Mesenchymal stem cell (in vitro differentiated cells and primary cell): Measurements from ENCODE around the gene UAP1.

Experiments
- DNase-seq: peaks from one replicate; pipeline ENCODE4 v3.0.0-alpha.2; 2013
- H2AFZ ChIP-seq: one replicate; pipeline ENCODE4 v1.6.1; 2013; ENCODE audit warnings: low read depth, mild to moderate bottlenecking, control low read depth, inconsistent platforms, low read length, moderate library complexity
- H2AK5ac ChIP-seq: 2 replicates; pipeline ENCODE4 v1.6.1; 2013; ENCODE audit warnings: low read length, moderate library complexity, mild to moderate bottlenecking, inconsistent platforms; ENCODE audit not compliant: severe bottlenecking
- H2BK120ac ChIP-seq: one replicate; pipeline ENCODE4 v1.6.1; 2013; ENCODE audit warnings: low read depth, mild to moderate bottlenecking, inconsistent platforms, low read length, moderate library complexity
- H2BK12ac ChIP-seq, 2 experiments: one replicate each; pipeline ENCODE4 v1.6.1; 2013; ENCODE audit warnings: inconsistent platforms in 2 of 2, low read length in 2 of 2, mild to moderate bottlenecking in 2 of 2, moderate library complexity in 2 of 2, control low read depth in 1 of 2
- H2BK15ac ChIP-seq: one replicate; pipeline ENCODE4 v1.6.1; 2013; ENCODE audit warnings: mild to moderate bottlenecking, low read depth, inconsistent platforms; ENCODE audit not compliant: poor library complexity, severe bottlenecking
- H2BK5ac ChIP-seq: 2 replicates; pipeline ENCODE4 v1.6.1; 2013; ENCODE audit warnings: low read depth, mild to moderate bottlenecking, low read length, control low read depth, inconsistent platforms; ENCODE audit not compliant: poor library complexity, severe bottlenecking
- H3K14ac ChIP-seq, 2 experiments: one replicate each; pipeline ENCODE4 v1.6.1; 2013; ENCODE audit warnings: inconsistent platforms in 2 of 2, low read length in 2 of 2, control low read depth in 1 of 2, mild to moderate bottlenecking in 1 of 2, moderate library complexity in 1 of 2
- H3K18ac ChIP-seq, 2 experiments: one replicate each; pipeline ENCODE4 v1.6.1; 2013; ENCODE audit warnings: inconsistent platforms in 2 of 2, low read length in 2 of 2, control low read depth in 1 of 2, low read depth in 1 of 2, mild to moderate bottlenecking in 1 of 2
- H3K23ac ChIP-seq, 2 experiments: one replicate each; pipeline ENCODE4 v1.6.1; 2013; ENCODE audit warnings: inconsistent platforms in 2 of 2, low read length in 2 of 2, mild to moderate bottlenecking in 2 of 2, moderate library complexity in 2 of 2, control low read depth in 1 of 2
- H3K27ac ChIP-seq: 2 replicates; pipeline ENCODE4 v1.5.1; 2013; ENCODE audit warnings: mild to moderate bottlenecking, moderate library complexity, low read length, control low read depth, inconsistent platforms; ENCODE audit not compliant: poor library complexity, severe bottlenecking
- H3K27me3 ChIP-seq, 2 experiments: 2 replicates each; pipeline versions ENCODE4 v1.6.1 to v1.7.0; 2013; ENCODE audit warnings: low read length in 2 of 2, mild to moderate bottlenecking in 2 of 2, moderate library complexity in 2 of 2, control low read depth in 1 of 2, inconsistent platforms in 1 of 2; ENCODE audit not compliant: control insufficient read depth in 1 of 2, insufficient read depth in 1 of 2
- H3K36me3 ChIP-seq, 2 experiments: 2 replicates each; pipeline versions ENCODE4 v1.6.1 to v1.7.0; 2013; ENCODE audit warnings: low read length in 2 of 2, control low read depth in 1 of 2, inconsistent platforms in 1 of 2, low read depth in 1 of 2, mild to moderate bottlenecking in 1 of 2; ENCODE audit not compliant: insufficient read depth in 2 of 2, control insufficient read depth in 1 of 2
- H3K4ac ChIP-seq, 2 experiments: one replicate each; pipeline ENCODE4 v1.6.1; 2013; ENCODE audit warnings: inconsistent platforms in 2 of 2, low read length in 2 of 2, mild to moderate bottlenecking in 2 of 2, moderate library complexity in 2 of 2, control low read depth in 1 of 2, low read depth in 1 of 2
- H3K4me1 ChIP-seq: 2 replicates; pipeline ENCODE4 v1.6.1; 2013; ENCODE audit warnings: low read depth, low read length, control low read depth; ENCODE audit not compliant: control insufficient read depth, insufficient read depth
- H3K4me2 ChIP-seq: 2 replicates; pipeline ENCODE4 v1.6.1; 2013; ENCODE audit warnings: low read length, mild to moderate bottlenecking, inconsistent platforms; ENCODE audit not compliant: poor library complexity, severe bottlenecking
- H3K4me3 ChIP-seq, 2 experiments: 2 replicates each; pipeline versions ENCODE4 v1.5.1 to v1.7.0; 2013; ENCODE audit warnings: low read length in 2 of 2, mild to moderate bottlenecking in 2 of 2, control low read depth in 1 of 2, low read depth in 1 of 2; ENCODE audit not compliant: insufficient read depth in 1 of 2
- H3K79me1 ChIP-seq: replicated peaks from 2 replicates; pipeline ENCODE4 v1.6.1; 2013; ENCODE audit warnings: mild to moderate bottlenecking, control low read depth, low read length, inconsistent platforms; ENCODE audit not compliant: poor library complexity, severe bottlenecking
- H3K9ac ChIP-seq: 2 replicates; pipeline ENCODE4 v1.7.0; 2013; ENCODE audit warnings: mild to moderate bottlenecking, low read length, moderate library complexity
- H3K9me3 ChIP-seq: 2 replicates; pipeline ENCODE4 v1.7.0; 2013; ENCODE audit warnings: mild to moderate bottlenecking, low read length; ENCODE audit not compliant: control insufficient read depth
- H4K8ac ChIP-seq: one replicate; pipeline ENCODE4 v1.6.1; 2013; ENCODE audit warnings: inconsistent platforms, mild to moderate bottlenecking, low read length, moderate library complexity
- H4K91ac ChIP-seq: one replicate; pipeline ENCODE4 v1.6.1; 2013; ENCODE audit warnings: mild to moderate bottlenecking, low read length, inconsistent platforms
- WGBS: methylation state at CpG from one replicate; pipeline ENCODE4 v1.1.7; 2013; ENCODE audit warnings: mixed read lengths; 5-methylcytosine and 5-hydroxymethylcytosine counted together

The UAP1 gene

DNA sequence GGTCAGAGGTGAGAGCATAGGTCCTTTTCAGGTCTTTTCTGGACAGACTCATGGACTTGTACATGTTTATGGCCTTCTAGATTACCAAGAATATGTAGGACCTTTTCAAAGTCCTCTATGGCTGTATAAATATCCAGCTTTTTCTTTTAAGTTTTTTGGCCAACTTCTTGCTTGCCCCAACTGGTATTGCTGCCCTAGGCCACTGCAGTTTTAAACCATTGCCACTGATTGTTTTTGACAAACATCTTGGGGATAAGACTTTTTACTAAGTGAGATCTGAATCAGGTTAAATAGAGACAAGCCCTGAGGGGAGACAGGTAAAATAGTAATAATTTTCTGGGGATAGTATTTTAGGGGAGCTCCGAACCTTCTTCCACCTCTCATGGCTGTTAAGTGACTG, 56.0 kb downstream of the UAP1 start:
- Histone ChIP-seq H2BK12ac (no peak overlapping the region), H2BK120ac (no peak overlapping the region), H2AK5ac (no peak overlapping the region)

DNA sequence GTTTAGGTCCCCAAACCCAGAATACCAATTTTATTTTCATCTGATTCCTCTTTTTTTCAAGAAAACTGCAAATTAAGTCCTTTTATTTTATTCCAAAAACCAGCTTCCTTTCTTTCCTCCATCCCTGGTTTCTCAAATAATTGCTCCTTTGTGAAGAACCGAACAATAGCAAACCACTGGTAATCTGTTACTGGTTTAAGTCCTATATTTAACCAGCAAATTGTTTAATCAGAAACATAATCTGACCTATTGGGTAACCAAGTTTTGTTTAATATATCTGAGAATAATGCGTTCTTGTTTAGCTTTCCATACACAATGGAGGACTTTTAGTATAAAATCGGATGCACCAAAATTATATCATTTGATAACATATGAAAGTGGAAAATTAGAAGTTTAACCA, 57.6 kb downstream of the UAP1 start:
- WGBS = no CpG with 5 or more reads among the region's 3 CpGs
- Histone ChIP-seq H3K14ac (no peak overlapping the region), H3K4me1 (no peaks in the 10 kb centered on the region), H4K8ac (no peak overlapping the region), H2BK15ac (no peak overlapping the region), H2BK12ac (no peak overlapping the region), H3K27me3 (no peaks in the 10 kb centered on the region), H3K36me3 (peaks cover 0 to 6% of the 10 kb centered on the region in 2 experiments), H2AFZ (no peak overlapping the region), H2BK120ac (no peak overlapping the region), H3K27ac (no peak overlapping the region), H3K9me3 (peaks cover 18% of the 10 kb centered on the region), H4K91ac (no peak overlapping the region), H2AK5ac (no peak overlapping the region), H3K18ac (no peak overlapping the region), H3K4ac (no peak overlapping the region), H3K4me2 (no peak overlapping the region), H3K79me1 (no peaks in the 10 kb centered on the region), H3K4me3 (no peak overlapping the region), H3K23ac (no peak overlapping the region), H3K9ac (no peak overlapping the region), H2BK5ac (no peak overlapping the region)
- DNase-seq = no peak

More for the DNA sequence above, 56.0 kb downstream of the UAP1 start:
- no peaks in the 10 kb centered on the region for H3K79me1 ChIP-seq
- H2BK15ac ChIP-seq = no peak overlapping the region
- H3K36me3 ChIP-seq = peaks cover 0 to 6% of the 10 kb centered on the region in 2 experiments
- no peak overlapping the region for H2BK5ac ChIP-seq
- no peak overlapping the region for H3K23ac ChIP-seq
- no peaks in the 10 kb centered on the region for H3K4me1 ChIP-seq
- no peak overlapping the region for H4K8ac ChIP-seq
- H4K91ac ChIP-seq = no peak overlapping the region
- H3K18ac ChIP-seq = no peak overlapping the region
- H3K4me3 ChIP-seq = peak overlapping the region in 1 of 2 experiments; percentile 27
- H2AFZ ChIP-seq = no peak overlapping the region
- WGBS = 100% methylated on average over 1 of the region's 1 CpG
- H3K9ac ChIP-seq = no peak overlapping the region
- H3K14ac ChIP-seq = no peak overlapping the region
- DNase-seq = no peak
- H3K27ac ChIP-seq = no peak overlapping the region
- peaks cover 18% of the 10 kb centered on the region for H3K9me3 ChIP-seq
- H3K4me2 ChIP-seq = no peak overlapping the region
- no peaks in the 10 kb centered on the region for H3K27me3 ChIP-seq
- no peak overlapping the region for H3K4ac ChIP-seq

DNA sequence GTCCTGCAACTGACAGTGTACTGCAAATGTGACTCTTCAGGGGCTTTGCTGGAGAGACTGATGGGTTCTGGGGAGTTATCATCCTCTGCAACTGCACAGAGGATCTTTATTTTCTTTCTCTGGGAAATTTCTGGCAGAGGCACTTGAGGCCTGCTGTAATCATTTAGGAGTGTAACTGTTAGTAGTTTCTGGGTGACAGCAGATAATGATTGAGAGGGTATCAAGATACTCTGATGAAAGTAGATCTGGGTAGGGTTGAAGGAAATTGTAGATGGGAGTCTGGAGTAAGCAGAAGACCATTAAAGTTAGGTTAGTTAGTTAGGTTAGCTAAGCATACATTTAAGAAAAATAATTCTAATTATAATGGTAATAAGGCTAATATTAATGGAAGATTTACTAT, 59.7 kb downstream of the UAP1 start:
- Histone ChIP-seq H3K23ac (no peak overlapping the region), H4K8ac (no peak overlapping the region), H3K27ac (no peak overlapping the region), H2BK5ac (no peak overlapping the region), H3K4me1 (no peaks in the 10 kb centered on the region), H2BK15ac (no peak overlapping the region), H3K14ac (no peak overlapping the region), H2AFZ (no peak overlapping the region), H3K9me3 (peaks cover 18% of the 10 kb centered on the region), H4K91ac (no peak overlapping the region), H3K4me3 (no peak overlapping the region), H3K27me3 (no peaks in the 10 kb centered on the region), H3K36me3 (peaks cover 0 to 6% of the 10 kb centered on the region in 2 experiments), H3K18ac (no peak overlapping the region), H3K9ac (no peak overlapping the region), H3K79me1 (no peaks in the 10 kb centered on the region), H2BK12ac (no peak overlapping the region), H3K4me2 (no peak overlapping the region), H2AK5ac (no peak overlapping the region), H3K4ac (no peak overlapping the region), H2BK120ac (no peak overlapping the region)
- no peak for DNase-seq

DNA sequence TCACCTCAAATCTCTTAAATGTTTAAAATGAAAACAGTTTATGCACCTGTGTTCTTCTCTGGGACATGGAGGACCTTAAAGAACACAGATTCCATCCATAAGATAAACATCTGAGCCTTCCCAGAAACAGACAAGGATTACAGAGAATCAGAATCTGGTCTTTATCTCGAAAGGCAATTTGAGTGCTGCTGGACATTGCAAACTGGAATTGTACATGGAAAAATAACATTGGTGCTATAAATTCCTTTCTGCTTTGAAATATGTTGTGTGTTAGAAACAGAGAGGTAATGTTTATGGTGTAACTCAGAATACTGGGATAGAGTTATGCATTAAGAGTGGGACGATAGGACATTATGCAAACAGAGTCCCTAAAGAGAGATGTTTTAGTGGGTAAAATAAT, 64.2 kb downstream of the UAP1 start:
- Histone ChIP-seq H2BK120ac (no peak overlapping the region), H3K4me2 (no peak overlapping the region), H3K18ac (no peak overlapping the region), H3K36me3 (no peaks in the 10 kb centered on the region), H3K9me3 (no peaks in the 10 kb centered on the region), H3K9ac (peak overlapping the region; percentile 83), H2BK5ac (no peak overlapping the region), H4K91ac (no peak overlapping the region), H3K4me3 (peak overlapping the region in 1 of 2 experiments; percentile 9), H4K8ac (no peak overlapping the region), H3K27ac (no peak overlapping the region), H3K23ac (no peak overlapping the region), H3K4ac (no peak overlapping the region), H3K79me1 (no peaks in the 10 kb centered on the region), H2BK12ac (no peak overlapping the region), H2BK15ac (no peak overlapping the region), H2AK5ac (no peak overlapping the region), H2AFZ (no peak overlapping the region), H3K27me3 (no peaks in the 10 kb centered on the region), H3K4me1 (no peaks in the 10 kb centered on the region), H3K14ac (no peak overlapping the region)
- WGBS = 52% methylated on average over 1 of the region's 2 CpGs
- no peak for DNase-seq
